HFFc6 (cell line): ENCODE measurements around the gene MATK. TPM values are rescaled to one million over a fixed set of nuclear protein-coding genes. Genes with fewer than 3 reads are reported as not detected.

Experiments used
- DNase-seq: peaks from one replicate; pipeline ENCODE4 v3.0.0-alpha.2; 2018
- H3K27ac Mint-ChIP-seq: 2 replicates; pipeline ENCODE4 v1.8.0; 2020; ENCODE audit warnings: mild to moderate bottlenecking, mixed read lengths
- H3K27me3 Mint-ChIP-seq: 2 replicates; pipeline ENCODE4 v1.8.0; 2021; ENCODE audit warnings: mild to moderate bottlenecking, moderate library complexity, mixed read lengths; ENCODE audit not compliant: insufficient read depth
- H3K36me3 Mint-ChIP-seq: 2 replicates; pipeline ENCODE4 v1.8.0; 2021; ENCODE audit warnings: low read depth, mixed read lengths
- H3K4me1 Mint-ChIP-seq: 2 replicates; pipeline ENCODE4 v1.8.0; 2020; ENCODE audit warnings: low read depth, mixed read lengths
- H3K4me3 Mint-ChIP-seq: 2 replicates; pipeline ENCODE4 v1.8.0; 2020; ENCODE audit warnings: mild to moderate bottlenecking, moderate library complexity, mixed read lengths
- H3K9me3 Mint-ChIP-seq: 2 replicates; pipeline ENCODE4 v1.8.0; 2020; ENCODE audit warnings: mild to moderate bottlenecking, mixed read lengths
- total RNA-seq, 6 experiments: library from RNA; stranded (reverse); fragmentation: NEBNext Ultra II Directional; extraction: Animal tissue kit (Norgen Biotek cat#: 25700); gene quantifications; 2 replicates in 1 of 6; 3 replicates in 5 of 6; pipeline ENCODE4 v1.2.3, GENCODE V29; 2021
- TF ChIP-seq, protein P1 (sequence below): fragments of 200-600 bp; sonication (generic); IDR thresholded peaks from 2 replicates; pipeline ENCODE4 v1.5.0; 2021; ENCODE audit warnings: antibody characterized with exemption, mild to moderate bottlenecking

The MATK gene
- total RNA-seq, 6 experiments from 2014 or later, result not detected

DNA sequence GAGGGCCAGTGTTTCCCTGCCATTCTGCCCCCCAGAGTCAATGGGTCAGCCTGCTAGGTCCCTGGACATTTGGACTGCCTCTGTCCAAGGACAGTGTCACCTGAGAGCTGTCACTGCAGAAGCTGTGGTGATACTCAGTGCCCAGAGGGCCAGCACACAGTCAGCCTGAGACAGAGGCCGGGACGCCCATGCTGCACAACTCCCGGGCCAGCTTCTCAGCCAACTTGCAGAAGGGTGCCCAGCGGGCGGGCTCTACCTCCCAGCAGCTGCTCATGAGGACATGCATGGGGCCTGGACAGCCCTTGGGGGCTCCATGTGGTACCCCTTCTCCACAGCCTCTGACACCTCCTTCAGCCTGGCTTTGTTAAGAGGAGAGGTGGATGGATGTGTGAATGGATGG, 10.3 kb downstream of the MATK start:
- peaks cover 10% of the 10 kb centered on the region for H3K27me3 Mint-ChIP-seq
- peaks cover 2% of the 10 kb centered on the region for H3K9me3 Mint-ChIP-seq
- peaks cover 1% of the 10 kb centered on the region for H3K36me3 Mint-ChIP-seq
- H3K4me3 Mint-ChIP-seq, result no peak overlapping the region
- H3K4me1 Mint-ChIP-seq, result no peaks in the 10 kb centered on the region
- TF ChIP-seq, protein P1, sequence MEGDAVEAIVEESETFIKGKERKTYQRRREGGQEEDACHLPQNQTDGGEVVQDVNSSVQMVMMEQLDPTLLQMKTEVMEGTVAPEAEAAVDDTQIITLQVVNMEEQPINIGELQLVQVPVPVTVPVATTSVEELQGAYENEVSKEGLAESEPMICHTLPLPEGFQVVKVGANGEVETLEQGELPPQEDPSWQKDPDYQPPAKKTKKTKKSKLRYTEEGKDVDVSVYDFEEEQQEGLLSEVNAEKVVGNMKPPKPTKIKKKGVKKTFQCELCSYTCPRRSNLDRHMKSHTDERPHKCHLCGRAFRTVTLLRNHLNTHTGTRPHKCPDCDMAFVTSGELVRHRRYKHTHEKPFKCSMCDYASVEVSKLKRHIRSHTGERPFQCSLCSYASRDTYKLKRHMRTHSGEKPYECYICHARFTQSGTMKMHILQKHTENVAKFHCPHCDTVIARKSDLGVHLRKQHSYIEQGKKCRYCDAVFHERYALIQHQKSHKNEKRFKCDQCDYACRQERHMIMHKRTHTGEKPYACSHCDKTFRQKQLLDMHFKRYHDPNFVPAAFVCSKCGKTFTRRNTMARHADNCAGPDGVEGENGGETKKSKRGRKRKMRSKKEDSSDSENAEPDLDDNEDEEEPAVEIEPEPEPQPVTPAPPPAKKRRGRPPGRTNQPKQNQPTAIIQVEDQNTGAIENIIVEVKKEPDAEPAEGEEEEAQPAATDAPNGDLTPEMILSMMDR, result no peak
- no peak overlapping the region for H3K27ac Mint-ChIP-seq
- no peak for DNase-seq

GRCh38 chr19:3775374-3775711, 10.8 kb downstream of the MATK start:
- H3K27ac Mint-ChIP-seq, result no peak overlapping the region
- no peak for DNase-seq
- no peak overlapping the region for H3K4me3 Mint-ChIP-seq
- H3K4me1 Mint-ChIP-seq, result no peaks in the 10 kb centered on the region
- H3K36me3 Mint-ChIP-seq, result no peaks in the 10 kb centered on the region
- no peaks in the 10 kb centered on the region for H3K9me3 Mint-ChIP-seq
- TF ChIP-seq, protein P1, result no peak
- H3K27me3 Mint-ChIP-seq, result peaks cover 10% of the 10 kb centered on the region

- TF ChIP-seq, protein P1, result no peak
- H3K36me3 Mint-ChIP-seq, result no peaks in the 10 kb centered on the region
- no peak for DNase-seq
- peaks cover 10% of the 10 kb centered on the region for H3K27me3 Mint-ChIP-seq
- H3K9me3 Mint-ChIP-seq, result no peaks in the 10 kb centered on the region
- no peaks in the 10 kb centered on the region for H3K4me1 Mint-ChIP-seq
- no peak overlapping the region for H3K27ac Mint-ChIP-seq
- no peak overlapping the region for H3K4me3 Mint-ChIP-seq
Measured at GRCh38 chr19:3774621-3775373, 11.4 kb downstream of the MATK start.

DNA sequence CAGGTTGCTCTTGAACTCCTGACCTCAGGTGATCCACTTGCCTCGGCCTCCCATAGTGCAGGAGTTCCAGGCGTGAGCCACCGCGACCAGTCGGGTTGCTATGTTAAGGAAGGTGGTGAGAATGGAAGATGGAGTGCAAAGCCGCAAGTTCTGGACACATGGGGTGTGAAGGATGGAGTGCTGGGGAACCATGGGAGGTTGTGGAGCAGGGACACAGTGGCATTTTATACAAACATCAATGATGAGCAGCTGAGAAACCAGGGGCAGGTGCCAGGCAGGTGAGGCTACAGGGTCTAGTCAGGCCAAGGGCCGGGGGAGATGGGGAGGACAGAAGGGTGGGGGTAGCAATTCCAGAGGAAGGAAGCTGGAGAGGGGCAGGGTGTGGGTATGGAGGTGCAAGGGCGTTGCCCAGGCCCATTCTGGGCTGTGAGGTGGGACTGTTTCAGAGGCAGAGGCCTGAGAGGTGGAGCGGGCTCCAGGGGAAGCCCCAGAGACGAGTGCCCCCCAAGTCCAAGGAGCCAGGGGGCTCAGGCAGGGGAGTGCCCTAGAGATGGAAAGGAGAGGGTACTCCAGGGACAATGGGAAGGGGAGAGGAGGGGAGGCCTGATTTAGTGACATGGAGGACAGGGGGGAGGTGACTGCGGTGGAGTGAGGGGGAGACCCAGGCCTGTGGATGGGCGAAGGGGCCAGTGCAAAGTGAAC, 12.2 kb downstream of the MATK start:
- no peak for DNase-seq
- Mint-ChIP-seq H3K9me3 (no peaks in the 10 kb centered on the region), H3K36me3 (no peaks in the 10 kb centered on the region), H3K27me3 (peaks cover 10% of the 10 kb centered on the region), H3K27ac (no peak overlapping the region), H3K4me3 (no peak overlapping the region), H3K4me1 (no peaks in the 10 kb centered on the region)
- TF ChIP-seq, protein P1, result no peak

DNA sequence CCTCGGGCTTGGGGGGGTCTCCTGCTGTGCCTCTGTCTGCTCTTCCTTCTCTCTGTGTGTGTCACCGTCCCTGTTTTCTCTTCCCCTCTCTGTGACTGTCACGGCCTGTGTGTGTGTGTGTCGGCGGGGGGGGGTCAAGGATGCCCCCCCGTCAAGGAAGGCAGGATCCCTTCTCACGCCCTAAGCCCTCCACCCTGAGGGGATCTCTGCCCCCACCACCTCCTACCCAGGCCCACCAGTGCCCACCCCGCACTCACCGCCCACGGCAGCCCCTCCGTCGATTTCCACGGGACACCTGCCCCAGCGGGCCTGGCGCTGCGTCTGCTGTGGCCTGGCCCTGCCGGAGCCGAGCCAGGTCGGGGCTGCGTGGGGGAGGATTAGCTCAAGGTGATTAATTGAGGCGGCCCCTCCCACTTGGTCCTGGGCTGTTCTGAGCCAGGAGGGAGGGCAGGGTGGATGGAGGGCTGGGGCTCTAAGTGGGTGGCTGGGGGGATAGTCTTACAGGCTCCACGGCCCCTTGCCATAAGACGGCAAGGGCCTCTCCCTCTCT, 14.2 kb downstream of the MATK start, which contains the start of gene RAX2:
TSS of gene RAX2 (minus strand) at position 323 of the 550 bp plus-strand sequence. CDS start 486 bp downstream, outside the sequence.
- Mint-ChIP-seq H3K27ac (no peak within 1 kb of the TSS), H3K36me3 (no peaks in the 10 kb centered on the region), H3K4me3 (no peak within 1 kb of the TSS), H3K9me3 (no peaks in the 10 kb centered on the region), H3K27me3 (peaks cover 10% of the 10 kb centered on the region), H3K4me1 (no peaks in the 10 kb centered on the region)
- no peak for DNase-seq
- TF ChIP-seq, protein P1, result no peak
